ENCODE data around the gene SPOCK3.

- TF ChIP-seq CTCF (conservative IDR thresholded peaks at IDR 0.05; ENCODE audit: low read depth, low read length) (no peak), EZH2 (IDR thresholded peaks at IDR 0.05; ENCODE audit: borderline replicate concordance, low read depth, low read length, poor library complexity, severe bottlenecking) (no peak)
These were observed 331.4 kb downstream of the SPOCK3 start for GRCh38 chr4:166902941-166903340.
